GM23338 (cell line): Measurements from ENCODE around the gene MST1.

ENCODE experiments used
- CREB1 ChIP-seq: fragments of 250-450 bp; sonication (Bioruptor Pico); IDR thresholded peaks from 2 replicates; pipeline ENCODE4 v1.5.0; 2020; ENCODE audit warnings: low read depth, mild to moderate bottlenecking, moderate library complexity
- EZH2 ChIP-seq: fragments of 200-600 bp; sonication (generic); IDR thresholded peaks from one replicate; pipeline ENCODE4 v1.8.0; 2017; ENCODE audit warnings: antibody characterized with exemption, mild to moderate bottlenecking, low read depth; ENCODE audit not compliant: unreplicated experiment
- EZH2phosphoT487 ChIP-seq: fragments of 200-600 bp; sonication (generic); IDR thresholded peaks from one replicate; pipeline ENCODE4 v1.8.1; 2018; ENCODE audit warnings: antibody characterized with exemption; ENCODE audit not compliant: unreplicated experiment
- JUNB ChIP-seq: IDR thresholded peaks from one replicate; pipeline ENCODE4 v1.6.1; 2016; ENCODE audit warnings: antibody characterized with exemption; ENCODE audit not compliant: unreplicated experiment
- POLR2AphosphoS5 ChIP-seq: IDR thresholded peaks from 2 replicates; pipeline ENCODE4 v1.6.1; 2016; ENCODE audit warnings: antibody characterized with exemption, low read depth
- TF ChIP-seq, protein P1 (sequence below), 2 experiments: fragments of 200-600 bp in 1 of 2; sonication (generic) in 1 of 2; conservative IDR thresholded peaks; 2 replicates each; pipeline versions ENCODE4 v1.5.1 to v1.6.1; 2016 to 2017; ENCODE audit warnings: antibody characterized with exemption in 2 of 2, low read depth in 2 of 2, mild to moderate bottlenecking in 2 of 2, moderate library complexity in 1 of 2
- TF ChIP-seq, protein P2 (sequence below): IDR thresholded peaks from one replicate; pipeline ENCODE4 v1.6.1; 2018; ENCODE audit warnings: antibody characterized with exemption; ENCODE audit not compliant: unreplicated experiment

DNA sequence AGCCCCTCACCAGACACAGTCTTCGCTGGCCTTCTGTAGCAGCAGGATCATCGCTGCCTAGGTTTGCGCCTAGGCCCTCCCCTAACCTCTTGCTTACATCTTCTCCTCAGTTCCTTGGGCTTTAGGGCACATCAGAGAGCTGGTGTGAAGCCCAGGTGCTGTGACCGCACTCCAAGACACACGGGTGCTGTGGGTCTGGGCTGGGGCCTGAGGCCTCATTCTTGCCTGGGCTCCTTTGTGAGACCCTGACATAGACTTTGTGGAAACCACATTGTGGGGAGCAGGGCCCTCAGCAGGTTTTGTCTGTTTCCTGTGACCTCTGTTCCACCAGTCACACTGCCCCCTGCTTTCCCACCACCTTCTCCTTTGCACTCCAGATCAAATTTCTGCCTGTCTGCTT lies 22.2 kb upstream of the MST1 start:
- TF ChIP-seq, protein P1, sequence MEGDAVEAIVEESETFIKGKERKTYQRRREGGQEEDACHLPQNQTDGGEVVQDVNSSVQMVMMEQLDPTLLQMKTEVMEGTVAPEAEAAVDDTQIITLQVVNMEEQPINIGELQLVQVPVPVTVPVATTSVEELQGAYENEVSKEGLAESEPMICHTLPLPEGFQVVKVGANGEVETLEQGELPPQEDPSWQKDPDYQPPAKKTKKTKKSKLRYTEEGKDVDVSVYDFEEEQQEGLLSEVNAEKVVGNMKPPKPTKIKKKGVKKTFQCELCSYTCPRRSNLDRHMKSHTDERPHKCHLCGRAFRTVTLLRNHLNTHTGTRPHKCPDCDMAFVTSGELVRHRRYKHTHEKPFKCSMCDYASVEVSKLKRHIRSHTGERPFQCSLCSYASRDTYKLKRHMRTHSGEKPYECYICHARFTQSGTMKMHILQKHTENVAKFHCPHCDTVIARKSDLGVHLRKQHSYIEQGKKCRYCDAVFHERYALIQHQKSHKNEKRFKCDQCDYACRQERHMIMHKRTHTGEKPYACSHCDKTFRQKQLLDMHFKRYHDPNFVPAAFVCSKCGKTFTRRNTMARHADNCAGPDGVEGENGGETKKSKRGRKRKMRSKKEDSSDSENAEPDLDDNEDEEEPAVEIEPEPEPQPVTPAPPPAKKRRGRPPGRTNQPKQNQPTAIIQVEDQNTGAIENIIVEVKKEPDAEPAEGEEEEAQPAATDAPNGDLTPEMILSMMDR (conservative IDR thresholded peaks at IDR 0.05; ENCODE audit: low read depth in 2 of 2): no peak
- TF ChIP-seq, protein P2, sequence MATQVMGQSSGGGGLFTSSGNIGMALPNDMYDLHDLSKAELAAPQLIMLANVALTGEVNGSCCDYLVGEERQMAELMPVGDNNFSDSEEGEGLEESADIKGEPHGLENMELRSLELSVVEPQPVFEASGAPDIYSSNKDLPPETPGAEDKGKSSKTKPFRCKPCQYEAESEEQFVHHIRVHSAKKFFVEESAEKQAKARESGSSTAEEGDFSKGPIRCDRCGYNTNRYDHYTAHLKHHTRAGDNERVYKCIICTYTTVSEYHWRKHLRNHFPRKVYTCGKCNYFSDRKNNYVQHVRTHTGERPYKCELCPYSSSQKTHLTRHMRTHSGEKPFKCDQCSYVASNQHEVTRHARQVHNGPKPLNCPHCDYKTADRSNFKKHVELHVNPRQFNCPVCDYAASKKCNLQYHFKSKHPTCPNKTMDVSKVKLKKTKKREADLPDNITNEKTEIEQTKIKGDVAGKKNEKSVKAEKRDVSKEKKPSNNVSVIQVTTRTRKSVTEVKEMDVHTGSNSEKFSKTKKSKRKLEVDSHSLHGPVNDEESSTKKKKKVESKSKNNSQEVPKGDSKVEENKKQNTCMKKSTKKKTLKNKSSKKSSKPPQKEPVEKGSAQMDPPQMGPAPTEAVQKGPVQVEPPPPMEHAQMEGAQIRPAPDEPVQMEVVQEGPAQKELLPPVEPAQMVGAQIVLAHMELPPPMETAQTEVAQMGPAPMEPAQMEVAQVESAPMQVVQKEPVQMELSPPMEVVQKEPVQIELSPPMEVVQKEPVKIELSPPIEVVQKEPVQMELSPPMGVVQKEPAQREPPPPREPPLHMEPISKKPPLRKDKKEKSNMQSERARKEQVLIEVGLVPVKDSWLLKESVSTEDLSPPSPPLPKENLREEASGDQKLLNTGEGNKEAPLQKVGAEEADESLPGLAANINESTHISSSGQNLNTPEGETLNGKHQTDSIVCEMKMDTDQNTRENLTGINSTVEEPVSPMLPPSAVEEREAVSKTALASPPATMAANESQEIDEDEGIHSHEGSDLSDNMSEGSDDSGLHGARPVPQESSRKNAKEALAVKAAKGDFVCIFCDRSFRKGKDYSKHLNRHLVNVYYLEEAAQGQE: no peak
- TF ChIP-seq POLR2AphosphoS5 (no peak), EZH2phosphoT487 (no peak), JUNB (no peak), EZH2 (no peak), CREB1 (no peak)
